Stomach (tissue), 9 donors: Measurements from ENCODE around the gene KNOP1. TPM values are rescaled to one million over a fixed set of nuclear protein-coding genes. Genes with fewer than 3 reads are reported as not detected.

Experiments
- DNase-seq, 2 donors: peaks; one replicate each; pipeline versions ENCODE4 v3.0.0 to v3.0.0-alpha.2; 2013 to 2019
- H3K27ac ChIP-seq, 5 donors: fragments of 200-600 bp in 4 of 5; sonication (generic) in 4 of 5; one replicate each; pipeline ENCODE4 v1.5.1; 2013 to 2019; ENCODE audit warnings: mild to moderate bottlenecking in 1 of 5, moderate library complexity in 1 of 5
- H3K27me3 ChIP-seq, 3 donors: fragments of 200-600 bp; sonication (generic); one replicate each; pipeline ENCODE4 v1.5.1; 2017 to 2019; ENCODE audit warnings: mixed run types in 1 of 3
- H3K36me3 ChIP-seq, 4 donors: fragments of 200-600 bp; sonication (generic); 1 replicate in 3 of 4; 2 replicates in 1 of 4; pipeline ENCODE4 v1.5.1; 2016 to 2019
- H3K4me1 ChIP-seq, 4 donors: fragments of 200-600 bp; sonication (generic); one replicate each; pipeline ENCODE4 v1.5.1; 2016 to 2019
- H3K4me3 ChIP-seq, 4 donors: fragments of 200-600 bp; sonication (generic) in 3 of 4; one replicate each; pipeline ENCODE4 v1.5.1; 2016 to 2019; ENCODE audit warnings: mild to moderate bottlenecking in 1 of 4
- H3K9me3 ChIP-seq, 4 donors: fragments of 200-600 bp; sonication (generic); one replicate each; pipeline ENCODE4 v1.5.1; 2016 to 2019
- EP300 ChIP-seq: sonication (generic); formaldehyde crosslinking; IDR thresholded peaks from one replicate; pipeline ENCODE4 v1.6.1; 2017; ENCODE audit warnings: antibody characterized with exemption
- POLR2A ChIP-seq, 4 donors: fragments of 450-650 bp; IDR thresholded peaks; one replicate each; pipeline ENCODE4 v1.6.1; 2016; ENCODE audit warnings: antibody characterized with exemption in 4 of 4, control low read depth in 2 of 4, mild to moderate bottlenecking in 1 of 4, moderate library complexity in 1 of 4
- POLR2AphosphoS5 ChIP-seq, 3 donors: sonication (generic); formaldehyde crosslinking; IDR thresholded peaks; one replicate each; pipeline ENCODE4 v1.6.1; 2016; ENCODE audit warnings: antibody characterized with exemption in 3 of 3
- WGBS, 5 donors: extraction: QIAGEN DNeasy Blood & Tissue Kit in 3 of 5; methylation state at CpG; one replicate each; pipeline versions ENCODE4 v1.1.5 to v1.1.7; 2013 to 2018; 5-methylcytosine and 5-hydroxymethylcytosine counted together
- intact Hi-C: fragments of 100-400 bp; cut with DNase I; formaldehyde crosslinking; loops from one replicate; pipeline ENCODE4 v1.15.1; 2023; ENCODE audit warnings: low total_unique reads
- polyA plus RNA-seq, 3 donors: library from polyadenylated mRNA; stranded (reverse); fragments of 200-250 nt; gene quantifications; one replicate each; pipeline ENCODE4 v1.2.3, GENCODE V29; 2013
- total RNA-seq, 5 donors: library from RNA; depleted of rRNA; stranded (reverse); fragments of >200 nt; gene quantifications; one replicate each; pipeline versions ENCODE4 v1.1.0 to v1.2.3, GENCODE V29; 2014 to 2016
- TF ChIP-seq, protein P1 (sequence below), 7 experiments: fragments of 450-650 bp in 4 of 7; fragments of 200-600 bp in 3 of 7; sonication (generic) in 3 of 7; IDR thresholded peaks; one replicate each; pipeline ENCODE4 v1.5.1; 2016 to 2019; ENCODE audit warnings: antibody characterized with exemption in 7 of 7, control low read depth in 2 of 7, mild to moderate bottlenecking in 1 of 7
- donor health status: healthy with polysubstance abuse.
- donor health status: Bipolar disorder and iron deficiency.
- donor health status: healthy.

Gene KNOP1
- total and polyA plus RNA-seq, 8 donors, result 7.2 to 26.3 (median 13.3) TPM

DNA sequence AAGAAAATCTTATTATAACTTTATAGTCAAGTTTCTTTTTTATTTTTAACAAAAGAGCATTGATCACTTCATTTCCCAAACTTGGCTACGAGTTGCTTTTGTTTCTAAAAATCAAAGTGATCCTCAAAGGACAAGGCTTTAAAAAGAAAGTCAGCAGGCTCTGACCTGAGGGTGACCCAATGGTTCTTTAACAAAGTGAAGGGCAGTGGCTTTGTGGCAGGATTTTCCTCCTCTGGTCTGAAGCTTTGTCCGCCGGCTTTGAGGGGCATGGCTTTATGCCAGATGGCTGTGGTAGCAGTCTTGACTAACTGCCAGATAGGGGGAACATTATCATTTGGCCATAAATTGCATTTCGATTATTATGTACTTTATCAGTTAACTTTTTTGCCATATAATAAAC, 28.5 kb upstream of the KNOP1 start:
- DNase-seq, result peak in 1 of 2 donors; percentile 52
- Histone ChIP-seq H3K36me3 (no peaks in the 10 kb centered on the region), H3K4me1 (peaks cover 18 to 67% (median 46%) of the 10 kb centered on the region in 4 donors), H3K27me3 (no peaks in the 10 kb centered on the region), H3K27ac (peak overlapping the region in 3 of 5 donors; percentile 36 to 42 (median 41)), H3K9me3 (no peaks in the 10 kb centered on the region), H3K4me3 (no peak overlapping the region)
- 20 to 33% (median 25%) methylated on average over 4 of the region's 4 CpGs for WGBS, 5 donors
- intact Hi-C loops, result no loop called here
- TF ChIP-seq POLR2A (IDR thresholded peaks at IDR 0.05) (no peak), POLR2AphosphoS5 (IDR thresholded peaks at IDR 0.05) (no peak), EP300 (no peak)
- TF ChIP-seq, protein P1, sequence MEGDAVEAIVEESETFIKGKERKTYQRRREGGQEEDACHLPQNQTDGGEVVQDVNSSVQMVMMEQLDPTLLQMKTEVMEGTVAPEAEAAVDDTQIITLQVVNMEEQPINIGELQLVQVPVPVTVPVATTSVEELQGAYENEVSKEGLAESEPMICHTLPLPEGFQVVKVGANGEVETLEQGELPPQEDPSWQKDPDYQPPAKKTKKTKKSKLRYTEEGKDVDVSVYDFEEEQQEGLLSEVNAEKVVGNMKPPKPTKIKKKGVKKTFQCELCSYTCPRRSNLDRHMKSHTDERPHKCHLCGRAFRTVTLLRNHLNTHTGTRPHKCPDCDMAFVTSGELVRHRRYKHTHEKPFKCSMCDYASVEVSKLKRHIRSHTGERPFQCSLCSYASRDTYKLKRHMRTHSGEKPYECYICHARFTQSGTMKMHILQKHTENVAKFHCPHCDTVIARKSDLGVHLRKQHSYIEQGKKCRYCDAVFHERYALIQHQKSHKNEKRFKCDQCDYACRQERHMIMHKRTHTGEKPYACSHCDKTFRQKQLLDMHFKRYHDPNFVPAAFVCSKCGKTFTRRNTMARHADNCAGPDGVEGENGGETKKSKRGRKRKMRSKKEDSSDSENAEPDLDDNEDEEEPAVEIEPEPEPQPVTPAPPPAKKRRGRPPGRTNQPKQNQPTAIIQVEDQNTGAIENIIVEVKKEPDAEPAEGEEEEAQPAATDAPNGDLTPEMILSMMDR (IDR thresholded peaks at IDR 0.05), result no peak

DNA sequence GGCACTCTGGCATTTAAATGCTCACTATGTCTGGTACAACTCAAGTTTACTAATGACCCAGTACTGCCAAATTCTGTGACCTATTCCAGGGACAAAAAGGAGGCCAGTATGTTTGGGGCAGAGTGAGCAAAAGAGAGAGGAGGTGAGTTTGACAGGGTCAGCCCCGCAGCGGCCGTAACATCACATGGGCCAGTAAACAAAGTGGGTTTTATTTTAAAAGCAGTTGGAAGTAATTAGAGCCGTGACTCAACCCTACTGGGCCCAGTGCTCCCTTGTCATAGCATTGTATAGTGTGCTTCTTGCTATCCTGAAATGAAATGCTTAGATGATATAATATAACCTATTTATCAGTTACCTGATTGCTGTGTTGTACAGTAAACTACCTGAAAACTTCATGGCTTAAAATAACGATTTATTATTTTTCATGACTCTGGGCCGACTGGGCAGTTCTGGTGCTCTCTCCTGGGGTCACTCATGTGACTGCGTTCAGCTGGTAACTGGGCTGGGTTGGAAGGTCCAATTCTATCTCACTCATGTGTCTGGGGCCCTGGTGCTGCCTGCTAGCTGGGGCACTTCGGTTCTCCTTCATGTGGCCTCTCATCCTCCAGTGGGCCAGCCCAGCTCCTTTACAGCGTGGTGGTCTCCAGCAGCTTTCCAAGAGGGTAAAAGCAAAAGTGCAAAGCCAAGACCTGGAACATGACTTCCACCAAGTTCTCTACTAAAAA, 27.4 kb upstream of the KNOP1 start:
- no peak overlapping the region for H3K4me3 ChIP-seq
- TF ChIP-seq, protein P1 (IDR thresholded peaks at IDR 0.05), result no peak
- TF ChIP-seq POLR2AphosphoS5 (IDR thresholded peaks at IDR 0.05), result no peak
- intact Hi-C loops, result no loop called here
- no peaks in the 10 kb centered on the region for H3K36me3 ChIP-seq
- peak overlapping the region in 4 of 5 donors; percentile 12 to 47 (median 26) for H3K27ac ChIP-seq
- no peaks in the 10 kb centered on the region for H3K27me3 ChIP-seq
- H3K4me1 ChIP-seq, result peaks cover 11 to 58% (median 37%) of the 10 kb centered on the region in 4 donors
- no peaks in the 10 kb centered on the region for H3K9me3 ChIP-seq
- DNase-seq, result no peak
- WGBS, 5 donors, result 47 to 63% (median 56%) methylated on average over 9 of the region's 9 CpGs

DNA sequence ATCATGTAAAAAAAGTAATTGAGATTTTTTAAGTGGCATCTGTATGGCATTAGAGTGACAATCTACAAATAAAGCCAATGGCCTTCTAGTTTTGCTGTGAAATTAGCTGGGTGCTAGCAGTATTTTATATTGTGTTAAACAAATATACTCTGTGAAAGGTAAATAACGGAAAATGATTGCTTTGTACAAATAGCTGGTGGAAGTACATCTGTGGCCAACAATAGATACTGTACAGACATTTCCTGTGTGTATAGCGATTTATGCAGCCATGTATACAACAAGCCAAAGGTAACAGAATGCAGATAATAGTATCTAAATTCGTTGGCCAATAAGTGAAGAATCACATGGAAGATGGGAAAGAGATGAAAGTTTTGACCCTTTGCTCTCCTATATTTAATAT, 26.6 kb upstream of the KNOP1 start:
- no peaks in the 10 kb centered on the region for H3K27me3 ChIP-seq

DNA sequence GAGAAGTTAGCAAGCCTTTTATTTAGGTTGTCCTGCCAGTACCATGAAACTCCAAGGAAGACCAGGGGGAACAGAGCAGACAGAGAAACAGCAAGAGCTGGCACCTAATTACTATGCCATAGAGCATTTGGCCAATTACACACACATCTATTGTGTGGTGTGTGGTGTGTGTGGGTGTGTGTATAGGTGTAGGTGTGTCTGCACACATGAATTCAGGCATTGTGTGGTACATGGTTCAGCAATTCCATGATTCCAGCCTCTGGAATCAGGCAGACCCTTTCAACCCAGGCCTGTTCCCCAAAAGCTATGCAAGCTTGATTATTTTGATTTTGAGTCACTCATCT, 25.8 kb upstream of the KNOP1 start:
- H3K27ac ChIP-seq, result peak overlapping the region; percentile 27 to 61 (median 50)
- TF ChIP-seq, protein P1 (IDR thresholded peaks at IDR 0.05), result no peak
- TF ChIP-seq POLR2AphosphoS5 (IDR thresholded peaks at IDR 0.05), result no peak
- no peak for TF ChIP-seq POLR2A (IDR thresholded peaks at IDR 0.05)
- no peak for TF ChIP-seq EP300
- H3K4me3 ChIP-seq, result no peak overlapping the region
- H3K27me3 ChIP-seq, result no peaks in the 10 kb centered on the region
- H3K4me1 ChIP-seq, result peaks cover 11 to 50% (median 35%) of the 10 kb centered on the region in 4 donors
- no peaks in the 10 kb centered on the region for H3K9me3 ChIP-seq
- intact Hi-C loops, result no loop called here
- H3K36me3 ChIP-seq, result peaks cover 0 to 14% (median 2%) of the 10 kb centered on the region in 4 donors
- DNase-seq, result no peak

More for the DNA sequence above, 26.6 kb upstream of the KNOP1 start:
- Histone ChIP-seq H3K9me3 (no peaks in the 10 kb centered on the region), H3K4me3 (no peak overlapping the region), H3K36me3 (peaks cover 0 to 7% (median 0%) of the 10 kb centered on the region in 4 donors), H3K27ac (peak overlapping the region in 1 of 5 donors; percentile 29), H3K4me1 (peaks cover 11 to 58% (median 35%) of the 10 kb centered on the region in 4 donors)
- intact Hi-C loops, result no loop called here
- no peak for TF ChIP-seq POLR2A (IDR thresholded peaks at IDR 0.05)
- TF ChIP-seq POLR2AphosphoS5 (IDR thresholded peaks at IDR 0.05), result peak in 1 of 3 donors; percentile 35
- TF ChIP-seq, protein P1 (IDR thresholded peaks at IDR 0.05), result no peak
- no peak for TF ChIP-seq EP300
- DNase-seq, result peak in 1 of 2 donors; percentile 47
- WGBS, 5 donors, result 25 to 50% (median 30%) methylated on average over 3 of the region's 3 CpGs
